ENCODE measurements around the gene XRCC4.
A peak's percentile ranks its signal among the peaks of the same experiment; 100 is the strongest.

Gene XRCC4

DNA sequence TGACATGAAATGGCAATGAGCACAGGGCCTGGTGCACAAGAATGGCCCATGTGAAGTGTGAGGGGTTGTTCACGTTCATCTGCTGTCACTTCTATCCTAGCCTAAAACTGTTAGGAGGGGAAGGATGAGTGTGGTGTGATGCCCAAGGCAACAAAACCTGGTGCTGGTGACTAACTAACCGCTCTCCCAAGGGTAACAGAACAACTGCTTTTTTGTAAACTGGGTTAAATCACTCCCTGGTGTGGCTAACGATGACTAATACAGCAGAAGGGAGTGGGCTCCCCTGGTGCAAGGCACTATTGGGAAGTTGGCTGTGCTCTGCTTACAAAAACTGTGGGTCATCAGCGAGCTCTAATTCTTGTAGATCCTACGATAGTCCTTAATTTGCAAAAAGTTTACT is 291.0 kb downstream of the XRCC4 start:
- peak overlapping the region in 11 of 21 experiments; percentile 4 to 78 (median 38) for H3K27ac ChIP-seq
- H3K4me3 ChIP-seq, result no peak overlapping the region

DNA sequence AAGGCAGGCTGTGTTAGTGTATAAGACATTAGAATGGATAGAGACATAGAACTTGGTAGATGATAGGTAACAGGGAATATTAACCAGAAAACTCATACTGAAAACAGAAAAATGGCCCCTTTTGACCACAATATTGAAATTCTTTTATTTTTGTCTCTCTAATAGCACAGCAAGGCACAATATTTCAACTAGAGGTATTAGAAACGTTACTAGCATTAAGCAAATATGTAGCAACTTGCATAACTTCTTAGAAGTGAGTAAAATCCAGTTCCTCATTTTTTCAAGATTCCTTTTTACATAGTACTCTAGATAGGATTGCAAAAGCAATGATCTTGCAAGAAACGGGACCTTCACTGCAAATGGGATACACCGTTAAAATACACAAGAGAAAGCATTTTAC is 291.5 kb downstream of the XRCC4 start:
- no peak overlapping the region for H3K4me3 ChIP-seq
- peak overlapping the region in 11 of 21 experiments; percentile 1 to 78 (median 32) for H3K27ac ChIP-seq

DNA sequence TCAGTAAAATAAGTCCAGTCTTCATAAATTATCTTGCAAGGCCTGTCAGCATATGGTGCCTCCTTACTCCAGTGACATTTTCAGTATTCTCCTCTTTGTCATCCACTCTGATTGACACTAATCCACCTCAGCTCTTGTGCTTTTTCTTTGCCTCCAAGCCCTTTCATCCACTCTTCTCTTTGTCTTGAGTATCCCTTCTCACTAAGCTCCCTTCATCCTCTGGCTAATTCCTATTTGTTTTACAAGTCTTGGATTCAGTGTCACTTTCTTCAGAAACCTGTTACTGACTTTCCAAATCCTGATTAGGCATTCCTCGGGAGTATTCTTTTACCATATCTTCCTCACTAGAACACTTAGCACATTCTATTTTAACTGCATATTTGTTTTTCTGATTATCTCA is 293.6 kb downstream of the XRCC4 start:
- H3K4me3 ChIP-seq, result no peak overlapping the region
- H3K27ac ChIP-seq, result no peak overlapping the region

DNA sequence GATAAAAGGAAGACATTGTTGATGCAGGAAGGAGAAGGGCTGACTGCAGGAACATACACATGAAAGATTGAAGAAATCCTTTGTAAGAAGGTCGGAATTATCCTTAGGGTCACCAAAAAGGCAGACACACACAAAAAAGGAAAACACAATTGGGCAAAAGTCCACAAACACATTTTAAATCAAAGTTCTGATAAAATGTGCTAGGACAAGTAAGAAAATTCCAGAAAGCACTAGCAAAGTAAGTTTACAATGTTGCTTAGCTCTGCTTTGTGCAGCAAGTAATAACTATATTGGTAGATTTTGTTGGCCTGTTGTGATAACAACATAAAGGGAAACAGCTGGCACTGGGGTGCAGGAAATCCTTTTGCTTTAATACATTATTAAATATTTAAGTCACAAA is 294.4 kb downstream of the XRCC4 start:
- H3K27ac ChIP-seq, result no peak overlapping the region
- no peak overlapping the region for H3K4me3 ChIP-seq

DNA sequence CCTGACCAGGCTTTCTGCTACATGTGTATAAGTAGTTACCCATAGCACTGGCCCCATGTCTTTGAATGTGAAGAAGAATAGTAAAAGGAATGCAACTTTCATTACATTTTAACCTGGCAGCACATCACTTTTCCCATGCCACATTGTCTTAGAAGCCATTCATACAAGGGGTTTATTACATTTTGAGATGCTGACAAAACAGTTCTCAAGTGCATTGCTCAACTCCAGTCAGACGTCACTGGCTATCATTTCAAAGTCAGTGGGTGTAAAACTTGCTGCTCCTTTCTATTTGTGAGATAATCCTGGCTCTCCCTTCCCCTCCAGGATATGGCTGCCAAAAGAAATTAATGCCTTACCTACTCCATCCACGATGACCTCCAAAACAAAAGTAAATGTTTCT is 297.2 kb downstream of the XRCC4 start:
- Histone ChIP-seq H3K27ac (peak overlapping the region in 5 of 21 experiments; percentile 22 to 76 (median 54)), H3K4me3 (no peak overlapping the region)

DNA sequence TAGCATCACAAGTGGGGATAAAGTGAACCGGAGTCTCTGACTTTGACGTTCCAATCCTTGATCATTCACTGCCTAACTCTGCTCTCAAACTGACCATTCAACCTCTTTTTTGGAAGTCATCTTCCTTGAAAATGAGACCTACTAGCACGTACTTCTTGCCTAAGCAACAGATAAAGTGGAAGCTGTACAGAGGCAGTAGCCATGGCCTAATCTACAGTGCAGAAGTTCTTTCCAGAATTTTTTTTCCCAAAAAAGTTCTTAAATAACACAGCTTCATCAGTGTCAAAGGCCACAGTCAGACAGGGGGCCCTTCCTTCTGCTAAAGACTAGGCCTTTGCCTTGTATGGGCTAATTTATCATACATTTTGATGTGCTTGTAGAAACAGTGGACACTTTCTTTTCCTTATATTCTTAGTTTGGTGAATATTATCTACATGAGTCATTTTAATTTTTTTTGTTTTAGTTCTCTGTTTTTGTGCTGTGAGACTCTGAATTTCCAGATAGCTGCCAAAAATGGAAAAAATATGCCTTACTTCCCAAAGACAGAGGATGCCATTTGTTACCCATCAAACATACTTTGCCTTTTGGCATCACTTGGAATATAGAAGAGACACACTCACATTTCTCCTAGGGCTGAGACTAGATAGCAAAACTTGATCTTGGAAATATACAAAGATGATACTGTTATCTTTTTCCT is 297.9 kb downstream of the XRCC4 start:
- no peak overlapping the region for H3K4me3 ChIP-seq
- H3K27ac ChIP-seq, result peak overlapping the region in 8 of 21 experiments; percentile 26 to 76 (median 52)

DNA sequence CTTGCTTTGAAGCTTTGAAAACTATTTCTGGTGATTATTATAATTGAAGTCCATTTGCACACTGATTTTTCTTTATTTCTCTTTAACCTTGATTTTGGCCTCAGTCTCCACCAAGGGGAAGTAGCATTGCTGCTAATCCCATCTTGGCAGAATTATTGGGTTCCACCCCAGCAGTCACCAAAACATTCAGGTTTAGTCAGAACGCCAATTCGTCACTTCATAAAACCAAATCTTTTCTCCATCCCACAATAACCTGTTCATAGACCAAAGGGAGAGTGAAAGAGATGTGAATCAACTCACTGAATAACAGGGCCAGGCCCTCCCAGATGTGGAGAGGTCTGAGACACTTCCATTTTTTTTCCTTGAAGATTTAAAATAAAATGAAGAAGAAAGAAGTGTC is 299.1 kb downstream of the XRCC4 start:
- H3K27ac ChIP-seq, result peak overlapping the region in 6 of 21 experiments; percentile 14 to 76 (median 50)
- H3K4me3 ChIP-seq, result no peak overlapping the region

DNA sequence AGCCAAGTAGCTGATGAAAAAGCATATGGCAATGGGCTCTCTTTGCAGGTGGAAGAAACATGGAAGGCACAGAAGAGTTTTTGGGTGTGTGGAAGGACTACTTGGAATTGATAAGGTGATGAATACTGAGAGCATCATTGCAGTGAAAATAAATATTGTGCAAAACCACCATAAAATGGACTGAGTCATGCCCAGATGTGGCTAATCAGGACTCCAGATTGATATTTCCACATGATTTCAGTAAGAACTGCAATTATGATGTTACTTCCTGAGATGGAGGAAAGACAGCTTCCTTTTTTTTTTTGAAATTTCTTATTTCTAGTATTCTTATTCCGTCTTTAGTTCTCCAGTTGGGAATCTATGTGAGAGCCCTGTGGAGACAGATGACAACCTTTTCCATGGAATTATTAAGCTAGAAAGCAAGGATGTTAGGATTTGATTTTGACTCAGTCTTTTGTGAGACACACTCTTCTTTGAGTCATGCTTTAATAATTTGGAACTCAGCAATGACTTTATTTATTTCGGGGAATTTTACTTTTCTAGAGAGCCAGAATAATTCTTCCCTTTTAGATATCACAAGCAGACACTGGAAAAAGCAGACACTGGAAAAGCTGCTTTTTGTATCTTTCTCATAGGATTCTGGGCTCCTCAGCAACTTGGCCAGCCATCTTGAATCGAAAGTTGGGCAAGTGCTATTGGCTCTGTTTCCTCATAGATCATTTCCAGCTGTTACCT is 300.0 kb downstream of the XRCC4 start:
- no peak overlapping the region for H3K4me3 ChIP-seq
- peak overlapping the region in 7 of 21 experiments; percentile 2 to 76 (median 46) for H3K27ac ChIP-seq

DNA sequence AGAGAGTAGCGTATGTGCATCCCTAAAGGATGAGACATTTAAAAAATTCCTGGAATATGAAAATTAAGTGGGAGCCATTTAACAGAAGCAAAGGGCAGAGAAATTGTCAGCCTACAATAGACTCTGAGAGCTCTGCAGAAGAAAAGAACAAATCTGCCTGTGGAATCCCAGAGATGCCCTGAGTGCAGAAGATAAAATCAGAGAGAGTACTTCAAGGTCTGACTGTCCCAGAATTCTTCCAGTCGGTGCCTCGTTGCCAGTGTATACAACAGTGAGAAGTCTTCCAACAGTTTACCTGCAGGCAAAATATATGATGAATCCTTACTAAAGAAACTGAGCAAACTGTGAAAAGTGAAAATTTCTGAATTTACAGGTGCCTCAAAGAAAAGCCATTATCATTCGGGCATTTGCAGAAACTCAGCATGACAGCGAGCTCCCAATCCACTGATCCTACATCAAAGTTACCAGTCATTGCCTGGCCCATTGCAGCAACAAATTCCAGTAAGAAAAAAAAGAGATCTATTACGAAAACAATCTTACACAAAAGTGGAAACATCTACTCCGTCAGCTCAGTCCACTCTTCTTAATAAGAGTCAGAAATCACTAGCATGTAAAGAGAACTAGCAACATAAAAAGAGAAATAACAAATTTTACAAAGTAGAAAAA is 301.4 kb downstream of the XRCC4 start:
- Histone ChIP-seq H3K4me3 (no peak overlapping the region), H3K27ac (peak overlapping the region in 5 of 21 experiments; percentile 12 to 54 (median 40))

DNA sequence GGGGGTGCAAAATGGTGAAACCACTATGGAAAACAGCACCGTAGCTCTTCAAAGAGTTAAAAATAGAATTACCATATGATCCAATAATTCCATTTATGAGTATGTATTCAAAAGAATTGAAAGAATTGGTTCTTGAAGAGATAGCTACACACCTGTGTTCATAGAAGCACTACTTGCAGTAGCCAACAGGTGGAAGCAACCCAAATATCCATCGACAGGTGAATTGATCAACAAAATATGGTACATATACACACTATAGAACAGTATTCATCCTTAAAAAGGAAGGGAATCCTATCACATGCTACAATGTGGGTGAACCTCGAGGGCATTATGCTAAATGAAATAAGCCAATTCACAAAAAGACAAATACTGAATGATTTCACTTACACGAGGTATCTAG is 308.5 kb downstream of the XRCC4 start:
- Histone ChIP-seq H3K27ac (no peak overlapping the region), H3K4me3 (no peak overlapping the region)

DNA sequence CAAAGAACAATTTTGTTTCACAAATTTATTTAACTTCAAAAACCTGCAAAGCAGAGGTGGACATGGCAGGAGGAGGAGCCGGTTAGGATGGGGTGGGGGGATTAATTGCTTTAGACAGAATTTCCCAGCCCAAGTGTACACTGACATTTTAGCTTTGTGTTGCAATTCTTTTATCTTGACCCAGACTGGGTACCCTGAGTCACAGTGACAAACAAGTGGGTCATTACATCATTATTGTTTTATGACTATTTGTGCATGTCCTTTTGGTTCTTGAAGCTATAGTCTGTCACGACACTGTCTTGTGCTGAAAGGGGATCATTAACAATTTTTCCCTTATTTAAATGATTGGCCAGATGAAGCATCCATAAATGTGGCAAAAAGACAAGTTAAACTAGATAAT is 309.7 kb downstream of the XRCC4 start:
- H3K27ac ChIP-seq, result no peak overlapping the region
- H3K4me3 ChIP-seq, result no peak overlapping the region

DNA sequence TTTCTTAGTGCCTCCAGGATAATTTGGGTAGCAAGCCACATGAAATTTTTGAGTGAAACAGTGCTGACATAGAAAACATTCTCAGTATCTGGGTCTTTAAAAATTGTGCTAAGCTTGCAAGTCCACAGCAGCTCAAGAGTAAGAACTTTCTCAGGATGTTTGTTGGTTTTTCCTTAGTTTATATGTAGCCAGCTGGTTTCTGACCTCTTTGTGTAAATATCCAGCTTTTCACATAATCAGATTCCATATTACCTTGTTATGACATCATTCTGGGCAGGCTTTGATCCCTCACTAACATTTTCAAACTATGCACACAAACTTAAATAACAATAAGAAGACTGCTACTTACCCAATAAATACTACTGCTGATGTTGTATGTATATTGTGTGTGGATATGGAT is 311.3 kb downstream of the XRCC4 start:
- Histone ChIP-seq H3K27ac (no peak overlapping the region), H3K4me3 (no peak overlapping the region)

DNA sequence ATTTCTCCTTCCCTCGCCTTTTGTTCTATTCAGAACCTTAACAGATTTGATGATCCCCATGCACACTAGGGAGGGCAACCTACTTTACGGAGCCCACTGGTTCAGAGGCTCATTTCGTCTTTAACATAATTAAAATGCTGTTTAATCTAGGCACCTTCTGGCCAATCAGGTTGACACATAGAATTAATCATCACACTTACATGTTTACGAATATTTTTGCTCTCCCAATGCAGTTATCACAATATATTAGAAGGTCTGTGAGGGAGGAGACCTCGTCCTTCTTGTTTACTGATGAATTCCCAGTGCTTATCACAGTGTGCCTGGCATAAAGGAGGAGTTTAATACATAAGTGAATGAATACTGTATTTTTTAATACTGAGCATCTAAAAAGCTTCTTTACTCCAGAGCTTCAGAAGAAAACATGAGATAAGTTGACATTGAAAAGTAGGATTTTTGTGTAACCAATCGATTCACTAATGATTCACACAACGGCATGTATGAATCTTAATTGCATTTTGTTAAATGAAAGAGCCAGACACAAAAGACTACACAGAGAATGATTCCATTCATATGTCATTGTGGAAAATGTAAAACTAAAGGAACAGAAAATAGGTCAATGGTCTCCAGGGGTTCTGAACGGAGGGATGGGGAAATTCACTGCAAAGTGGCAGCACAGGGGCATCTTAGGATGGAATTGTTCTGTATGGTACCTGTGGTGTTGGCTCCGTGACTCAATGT is 315.6 kb downstream of the XRCC4 start:
- Histone ChIP-seq H3K4me3 (no peak overlapping the region), H3K27ac (no peak overlapping the region)

DNA sequence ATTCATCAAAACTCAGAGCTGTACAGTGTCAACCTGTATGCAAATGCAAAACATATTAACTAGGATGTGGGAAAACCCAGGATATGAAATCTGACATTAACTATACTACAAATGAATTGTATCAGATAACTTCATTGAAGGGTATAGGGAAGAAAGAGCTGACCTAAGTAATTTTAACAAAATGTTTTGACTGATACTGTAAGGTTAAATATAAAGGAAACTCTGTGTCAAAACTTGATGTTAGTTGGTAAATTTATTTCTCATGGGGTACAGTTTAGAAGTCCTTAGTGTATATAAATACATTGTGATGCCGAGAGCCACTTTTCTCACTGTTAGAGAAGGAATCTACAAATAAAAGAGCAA is 316.1 kb downstream of the XRCC4 start:
- Histone ChIP-seq H3K4me3 (no peak overlapping the region), H3K27ac (no peak overlapping the region)

DNA sequence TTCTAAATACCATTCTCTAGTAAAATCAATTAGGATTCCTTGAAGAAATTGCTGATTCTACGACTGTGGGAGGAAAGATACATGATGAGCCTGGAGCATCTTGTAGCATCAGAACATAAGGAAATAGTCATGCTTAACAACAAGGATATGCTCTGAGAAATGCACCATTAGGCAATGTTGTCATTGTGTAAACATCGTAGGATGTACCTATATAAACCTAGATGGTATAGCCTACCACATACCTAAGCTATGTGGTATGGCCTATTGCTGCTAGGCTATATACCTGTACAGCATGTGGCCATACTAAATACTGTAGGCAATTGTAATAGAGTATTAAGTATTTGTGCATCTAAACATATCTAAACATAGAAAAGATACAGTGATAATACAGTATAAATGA is 316.8 kb downstream of the XRCC4 start:
- Histone ChIP-seq H3K27ac (no peak overlapping the region), H3K4me3 (no peak overlapping the region)

DNA sequence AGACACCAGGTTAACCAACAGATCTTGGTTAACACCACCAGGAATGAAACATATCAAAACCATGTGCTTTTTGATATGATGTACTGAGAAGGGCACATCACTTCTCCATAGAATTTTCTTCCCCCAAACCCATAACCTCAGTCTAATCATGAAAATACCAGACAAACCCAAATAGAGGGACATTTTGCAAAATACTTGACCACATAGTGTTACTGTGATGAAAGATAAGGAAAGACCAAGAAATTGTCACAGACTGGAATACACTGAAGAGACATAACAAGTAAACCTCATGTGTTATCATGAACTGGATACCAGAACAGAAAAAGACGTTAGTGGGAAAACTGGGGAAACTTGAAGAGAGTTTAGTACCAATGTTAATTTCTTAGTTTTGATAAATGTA is 319.3 kb downstream of the XRCC4 start:
- H3K4me3 ChIP-seq, result no peak overlapping the region
- H3K27ac ChIP-seq, result no peak overlapping the region

DNA sequence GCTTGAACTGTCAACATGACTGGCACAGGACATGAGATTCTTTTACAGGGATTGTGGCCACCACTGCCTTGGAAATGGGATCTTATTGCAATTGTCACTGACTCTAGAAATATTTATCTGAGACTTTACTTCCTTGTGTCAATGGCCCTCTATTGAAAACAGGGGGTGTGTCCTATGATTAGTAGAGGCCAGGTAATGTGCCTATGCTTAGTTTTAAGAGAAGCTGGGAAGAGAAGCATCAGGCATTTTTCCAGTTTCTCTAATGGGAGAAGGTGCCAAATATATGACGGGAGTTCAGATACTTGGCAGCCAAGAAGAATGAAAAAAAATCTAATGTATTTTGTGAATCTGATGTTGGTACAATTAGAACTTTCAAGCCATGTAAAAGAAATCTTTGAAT is 320.3 kb downstream of the XRCC4 start:
- no peak overlapping the region for H3K4me3 ChIP-seq
- no peak overlapping the region for H3K27ac ChIP-seq

DNA sequence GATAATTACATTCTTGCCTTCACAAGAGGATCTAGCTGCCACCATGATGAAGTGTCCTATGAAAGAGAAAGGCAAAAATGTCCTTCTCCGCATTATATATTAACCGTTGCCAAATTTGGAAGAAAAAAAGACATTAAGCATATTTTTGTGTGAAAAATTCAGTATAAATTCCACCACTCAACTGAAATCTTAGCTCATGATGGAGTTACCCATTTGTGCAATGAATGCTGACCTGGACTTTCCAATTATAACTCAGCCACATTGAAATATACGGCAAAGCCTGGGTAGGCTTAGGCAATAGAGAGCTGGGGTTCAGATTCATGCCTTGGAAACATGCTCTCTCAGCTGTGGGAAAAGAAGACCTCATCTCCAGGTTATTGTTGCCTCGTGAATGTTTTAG is 322.9 kb downstream of the XRCC4 start:
- Histone ChIP-seq H3K4me3 (no peak overlapping the region), H3K27ac (no peak overlapping the region)

DNA sequence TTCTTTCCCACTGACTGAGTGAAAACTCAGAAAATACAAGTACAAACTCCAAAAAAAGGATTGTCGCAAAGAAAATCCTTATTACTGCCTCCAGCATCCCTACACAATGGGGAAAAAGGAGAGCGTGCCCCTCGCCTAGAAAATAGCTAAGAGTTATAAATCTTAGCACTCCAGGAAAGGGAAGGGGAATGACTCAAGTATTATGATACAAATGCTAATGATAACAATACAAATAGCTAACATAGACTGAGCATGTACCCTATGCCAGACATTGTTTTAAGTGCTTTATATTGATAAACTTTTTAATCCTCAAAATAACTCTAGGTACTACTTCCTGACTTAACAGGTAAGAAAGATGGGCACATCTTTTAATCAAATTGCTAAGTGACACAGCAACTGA is 323.4 kb downstream of the XRCC4 start:
- Histone ChIP-seq H3K27ac (no peak overlapping the region), H3K4me3 (no peak overlapping the region)

DNA sequence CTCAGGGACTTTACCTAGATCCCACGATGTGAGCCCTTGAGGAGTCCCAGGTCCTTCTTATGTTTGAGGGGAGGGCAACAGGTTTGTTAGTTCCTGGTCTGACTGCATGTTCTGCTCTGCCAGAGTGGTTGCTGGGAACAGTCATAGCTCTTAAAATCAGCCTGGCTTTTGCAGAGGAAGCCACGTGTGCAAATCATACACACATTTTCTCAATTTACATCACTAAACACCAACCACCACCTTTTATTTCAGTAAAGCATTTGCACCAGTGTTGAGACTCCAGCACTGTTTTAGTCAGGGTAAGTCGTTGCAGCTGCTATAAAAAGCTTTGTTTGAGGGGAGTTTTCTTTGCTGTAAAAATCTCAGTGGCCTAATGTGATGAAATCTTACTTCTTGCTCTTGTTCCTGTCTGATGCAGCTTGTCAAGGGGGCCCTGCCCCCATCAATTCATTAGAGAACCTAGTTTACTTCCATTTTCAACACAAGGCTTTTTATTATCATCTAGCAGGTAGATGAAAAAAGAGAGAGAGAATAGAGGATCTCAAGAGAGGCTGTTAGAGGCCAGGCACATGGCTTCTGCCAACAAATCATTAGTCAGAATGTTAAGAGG is 323.9 kb downstream of the XRCC4 start:
- Histone ChIP-seq H3K27ac (peak overlapping the region in 1 of 21 experiments; percentile 18), H3K4me3 (no peak overlapping the region)

Measured in skin epidermis (tissue), 12 donors.